HepG2 (cell line): ENCODE results near the gene ARHGAP21. TPM values are rescaled to one million over a fixed set of nuclear protein-coding genes. Genes with fewer than 3 reads are reported as not detected.

Experiments used
- ATF7 ChIP-seq, 2 experiments: fragments of 450-650 bp in 1 of 2; sonication (generic) in 1 of 2; formaldehyde crosslinking in 1 of 2; IDR thresholded peaks; 2 replicates each; pipeline versions ENCODE4 v1.4.0 to v1.6.1; 2016 to 2020; ENCODE audit warnings: antibody characterized with exemption in 1 of 2, mild to moderate bottlenecking in 1 of 2, missing genetic modification reagents in 1 of 2
- BRCA1 ChIP-seq: sonication (generic); formaldehyde crosslinking; IDR thresholded peaks from 2 replicates; pipeline ENCODE4 v1.4.0; 2020; ENCODE audit warnings: missing genetic modification reagents
- GABPB1 ChIP-seq: IDR thresholded peaks from 2 replicates; pipeline ENCODE4 v1.6.1; 2016; ENCODE audit warnings: mild to moderate bottlenecking, missing genetic modification reagents, moderate library complexity, missing compliant biosample characterization
- GATAD1 ChIP-seq: IDR thresholded peaks from 2 replicates; pipeline ENCODE4 v1.6.1; 2016; ENCODE audit warnings: missing genetic modification reagents, missing compliant biosample characterization
- NFE2 ChIP-seq: sonication (generic); formaldehyde crosslinking; IDR thresholded peaks from 2 replicates; pipeline ENCODE4 v1.4.0; 2020; ENCODE audit warnings: missing genetic modification reagents
- NR1H2 ChIP-seq: sonication (generic); formaldehyde crosslinking; IDR thresholded peaks from 2 replicates; pipeline ENCODE4 v1.8.1; 2022; ENCODE audit warnings: low read depth, missing genetic modification reagents, borderline replicate concordance
- SMYD3 ChIP-seq: sonication (generic); formaldehyde crosslinking; IDR thresholded peaks from 2 replicates; pipeline ENCODE4 v1.8.1; 2023; ENCODE audit warnings: mild to moderate bottlenecking, missing genetic modification reagents
- SRF ChIP-seq: IDR thresholded peaks from 2 replicates; pipeline ENCODE4 v1.6.1; 2011; ENCODE audit warnings: mild to moderate bottlenecking, low read depth, low read length, moderate library complexity
- STAG1 ChIP-seq: sonication (generic); formaldehyde crosslinking; IDR thresholded peaks from 2 replicates; pipeline ENCODE4 v1.4.0; 2020; ENCODE audit warnings: missing genetic modification reagents
- TOPORS ChIP-seq: sonication (generic); formaldehyde crosslinking; IDR thresholded peaks from 2 replicates; pipeline ENCODE4 v1.8.0; 2023; ENCODE audit warnings: mild to moderate bottlenecking, missing genetic modification reagents
- YEATS4 ChIP-seq: sonication (generic); formaldehyde crosslinking; IDR thresholded peaks from 2 replicates; pipeline ENCODE4 v1.4.0; 2020; ENCODE audit warnings: missing genetic modification reagents, borderline replicate concordance
- ZNF639 ChIP-seq: conservative IDR thresholded peaks from 2 replicates; pipeline ENCODE4 v1.6.1; 2018; ENCODE audit warnings: missing genetic modification reagents
- polyA plus RNA-seq, 8 experiments: library from polyadenylated mRNA; depleted of rRNA in 3 of 8; stranded (reverse) in 7 of 8; unstranded in 1 of 8; fragments of >200 nt; fragmentation: Illumina TruSeq in 4 of 8; extraction: Trizol in 4 of 8; gene quantifications; 2 replicates each; pipeline versions ENCODE4 v1.2.1 to v1.2.3, GENCODE V29; 2011 to 2016; ENCODE audit warnings: low read depth in 4 of 8, missing spikeins in 1 of 8, mixed read lengths in 1 of 8; ENCODE audit not compliant: insufficient read depth in 1 of 8
- total RNA-seq, 5 experiments: library from RNA; depleted of rRNA; stranded (reverse); fragments of >200 nt; fragmentation: Illumina TruSeq; extraction: Trizol; gene quantifications; 2 replicates each; pipeline ENCODE4 v1.2.3, GENCODE V29; 2016; ENCODE audit warnings: low read depth in 1 of 5
- TF ChIP-seq, protein P1 (sequence below): sonication (generic); formaldehyde crosslinking; IDR thresholded peaks from 2 replicates; pipeline ENCODE4 v1.4.0; 2020; ENCODE audit warnings: missing genetic modification reagents, borderline replicate concordance

Gene ARHGAP21
- total and polyA plus RNA-seq, 2 of the 13 experiments (the other 11 are each of a cell fraction or from before 2014, with no cell fraction given), result 23.9 to 26.6 TPM

DNA sequence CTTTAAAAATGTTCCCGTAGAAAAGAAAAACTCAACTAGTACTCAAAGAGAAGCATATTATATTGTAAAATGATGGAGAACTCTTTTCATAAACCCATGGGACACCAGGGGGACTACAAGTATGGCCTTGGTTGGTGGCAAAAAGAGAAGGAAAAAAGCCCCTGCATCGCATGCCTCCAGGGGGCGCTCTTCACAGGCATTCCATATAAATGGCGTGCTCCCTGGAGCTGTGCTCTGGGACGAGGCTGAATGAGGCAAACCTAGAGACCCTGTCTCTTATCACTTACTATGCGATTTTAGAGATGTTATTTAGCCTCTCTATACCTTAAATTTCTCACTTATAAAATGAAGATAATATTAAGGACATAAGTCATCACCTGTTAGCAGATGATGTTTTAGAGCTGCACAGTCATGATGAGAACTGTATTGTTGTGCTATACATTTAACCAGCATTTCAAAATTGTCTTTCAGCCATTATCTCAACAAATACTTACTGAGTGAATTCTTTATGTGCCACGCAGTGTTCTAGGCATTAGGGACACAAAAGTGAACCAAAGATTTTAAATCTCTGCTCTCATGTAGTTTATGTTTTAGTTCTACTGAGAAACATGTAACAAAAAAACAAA lies 105.8 kb downstream of the ARHGAP21 start (continued):
- no peak for TF ChIP-seq NR1H2 (CRISPR knock-in tag)
- TF ChIP-seq ATF7 (IDR thresholded peaks at IDR 0.05), result no peak
- TF ChIP-seq ATF7 (CRISPR knock-in tag; IDR thresholded peaks at IDR 0.05), result no peak
- TF ChIP-seq, protein P1, sequence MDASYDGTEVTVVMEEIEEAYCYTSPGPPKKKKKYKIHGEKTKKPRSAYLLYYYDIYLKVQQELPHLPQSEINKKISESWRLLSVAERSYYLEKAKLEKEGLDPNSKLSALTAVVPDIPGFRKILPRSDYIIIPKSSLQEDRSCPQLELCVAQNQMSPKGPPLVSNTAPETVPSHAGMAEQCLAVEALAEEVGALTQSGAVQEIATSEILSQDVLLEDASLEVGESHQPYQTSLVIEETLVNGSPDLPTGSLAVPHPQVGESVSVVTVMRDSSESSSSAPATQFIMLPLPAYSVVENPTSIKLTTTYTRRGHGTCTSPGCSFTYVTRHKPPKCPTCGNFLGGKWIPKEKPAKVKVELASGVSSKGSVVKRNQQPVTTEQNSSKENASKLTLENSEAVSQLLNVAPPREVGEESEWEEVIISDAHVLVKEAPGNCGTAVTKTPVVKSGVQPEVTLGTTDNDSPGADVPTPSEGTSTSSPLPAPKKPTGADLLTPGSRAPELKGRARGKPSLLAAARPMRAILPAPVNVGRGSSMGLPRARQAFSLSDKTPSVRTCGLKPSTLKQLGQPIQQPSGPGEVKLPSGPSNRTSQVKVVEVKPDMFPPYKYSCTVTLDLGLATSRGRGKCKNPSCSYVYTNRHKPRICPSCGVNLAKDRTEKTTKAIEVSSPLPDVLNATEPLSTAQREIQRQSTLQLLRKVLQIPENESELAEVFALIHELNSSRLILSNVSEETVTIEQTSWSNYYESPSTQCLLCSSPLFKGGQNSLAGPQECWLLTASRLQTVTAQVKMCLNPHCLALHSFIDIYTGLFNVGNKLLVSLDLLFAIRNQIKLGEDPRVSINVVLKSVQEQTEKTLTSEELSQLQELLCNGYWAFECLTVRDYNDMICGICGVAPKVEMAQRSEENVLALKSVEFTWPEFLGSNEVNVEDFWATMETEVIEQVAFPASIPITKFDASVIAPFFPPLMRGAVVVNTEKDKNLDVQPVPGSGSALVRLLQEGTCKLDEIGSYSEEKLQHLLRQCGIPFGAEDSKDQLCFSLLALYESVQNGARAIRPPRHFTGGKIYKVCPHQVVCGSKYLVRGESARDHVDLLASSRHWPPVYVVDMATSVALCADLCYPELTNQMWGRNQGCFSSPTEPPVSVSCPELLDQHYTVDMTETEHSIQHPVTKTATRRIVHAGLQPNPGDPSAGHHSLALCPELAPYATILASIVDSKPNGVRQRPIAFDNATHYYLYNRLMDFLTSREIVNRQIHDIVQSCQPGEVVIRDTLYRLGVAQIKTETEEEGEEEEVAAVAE, result no peak
- peak; percentile 64 for TF ChIP-seq STAG1
- TF ChIP-seq SMYD3, result no peak
- TF ChIP-seq GATAD1 (CRISPR knock-in tag), result no peak
- TF ChIP-seq SRF, result no peak
- TF ChIP-seq BRCA1 (CRISPR knock-in tag), result no peak
- no peak for TF ChIP-seq ZNF639
- no peak for TF ChIP-seq YEATS4 (CRISPR knock-in tag)
- TF ChIP-seq NFE2 (CRISPR knock-in tag), result no peak
- no peak for TF ChIP-seq GABPB1
- TF ChIP-seq TOPORS (CRISPR knock-in tag), result no peak
- TF ChIP-seq, all 625 proteins: peak for 8
